GM21786 (cell line): ENCODE data around the gene STAT3.
"Not testable (repeated sequence)": the region's sequence is repeated elsewhere in the genome, so short reads cannot be mapped to it uniquely, and the experiment has no call there.

ENCODE experiments used
- ATAC-seq: cut with Tn5 transposase; IDR thresholded peaks from one replicate; pipeline ENCODE4 v1.9.1; 2021; ENCODE audit not compliant: unreplicated experiment

Gene STAT3

DNA sequence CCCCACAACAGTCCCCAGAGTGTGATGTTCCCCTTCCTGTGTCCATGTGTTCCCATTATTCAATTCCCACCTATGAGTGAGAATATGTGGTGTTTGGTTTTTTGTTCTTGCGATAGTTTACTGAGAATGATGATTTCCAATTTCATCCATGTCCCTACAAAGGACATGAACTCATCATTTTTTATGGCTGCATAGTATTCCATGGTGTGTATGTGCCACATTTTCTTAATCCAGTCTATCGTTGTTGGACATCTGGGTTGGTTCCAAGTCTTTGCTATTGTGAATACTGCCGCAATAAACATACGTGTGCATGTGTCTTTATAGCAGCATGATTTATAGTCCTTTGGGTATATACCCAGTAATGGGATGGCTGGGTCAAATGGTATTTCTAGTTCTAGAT lies 123.9 kb downstream of the STAT3 start:
- ATAC-seq: not testable (repeated sequence)
